Measurements from ENCODE around the gene KRTAP10-8.

The KRTAP10-8 gene

DNA sequence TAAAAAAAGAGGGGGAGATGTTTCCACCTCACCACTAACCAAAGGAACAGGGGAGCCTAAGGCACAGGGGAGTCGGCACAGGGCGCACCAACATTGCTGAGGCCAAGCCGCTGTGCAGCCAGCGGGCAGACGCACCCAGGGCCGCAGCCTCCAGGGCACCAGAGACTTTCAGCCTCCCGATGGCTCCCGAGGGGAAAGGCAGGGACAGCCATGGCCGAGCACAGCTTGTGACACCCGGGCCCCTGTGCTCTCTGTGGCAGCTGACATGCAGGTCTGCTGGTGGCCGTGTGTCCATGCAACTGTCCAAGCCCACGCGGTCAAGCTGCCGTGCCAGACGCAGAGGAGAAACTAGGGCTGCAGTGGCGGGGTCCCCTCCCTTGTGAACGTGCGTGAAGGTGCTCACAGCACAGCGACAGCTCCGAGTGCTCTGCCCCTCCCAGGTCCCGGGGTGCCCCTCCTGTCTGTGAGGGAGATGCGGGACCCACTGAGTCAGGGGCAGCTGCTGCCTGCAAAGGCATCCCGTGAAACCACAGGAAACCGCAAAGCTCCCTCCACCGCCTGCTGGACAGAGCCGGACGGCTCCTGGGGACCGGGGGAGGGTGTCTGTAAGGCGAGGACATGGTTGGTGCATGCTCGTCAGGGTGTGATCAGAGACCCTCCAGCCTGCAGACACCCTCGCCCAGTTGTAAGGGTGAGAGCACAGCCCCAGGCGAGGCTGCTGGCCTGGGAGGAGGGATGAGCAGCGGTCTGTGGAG, 36.9 kb downstream of the KRTAP10-8 start:
- Histone ChIP-seq H4K91ac (ENCODE audit: low read depth, low read length, poor library complexity) (no peak overlapping the region), H3K27ac (replicated peaks; ENCODE audit: low read length) (no peak overlapping the region), H3K23ac (ENCODE audit: low read depth, low read length, poor library complexity) (no peak overlapping the region), H3K9ac (ENCODE audit: low read depth, low read length, poor library complexity) (no peak overlapping the region), H3K4me3 (ENCODE audit: low read length in 2 of 2) (no peak overlapping the region), H4K8ac (ENCODE audit: low read depth, low read length) (peak overlapping the region; percentile 95), H2BK5ac (ENCODE audit: low read length) (no peak overlapping the region), H3K79me1 (ENCODE audit: low read depth, low read length) (no peaks in the 10 kb centered on the region), H3K27me3 (ENCODE audit: control insufficient read depth in 3 of 3, insufficient read depth in 3 of 3, low read depth in 1 of 3, low read length in 3 of 3) (peaks cover 0 to 15% (median 0%) of the 10 kb centered on the region in 3 experiments), H3K4me2 (ENCODE audit: insufficient read depth, low read length, poor library complexity, severe bottlenecking) (no peak overlapping the region), H2AK5ac (ENCODE audit: low read depth, low read length) (peak overlapping the region; percentile 72), H2BK15ac (ENCODE audit: low read length) (no peak overlapping the region), H2BK120ac (ENCODE audit: low read depth, low read length) (no peak overlapping the region), H3K36me3 (replicated peaks in 1 of 2; ENCODE audit: control insufficient read depth in 2 of 2, insufficient read depth in 2 of 2, low read length in 2 of 2) (no peaks in the 10 kb centered on the region), H3K4me1 (ENCODE audit: control insufficient read depth in 2 of 2, insufficient read depth in 1 of 2, low read depth in 1 of 2, low read length in 2 of 2) (peaks cover 0 to 3% of the 10 kb centered on the region in 2 donors), H3K18ac (ENCODE audit: low read length) (peak overlapping the region; percentile 79), H2AFZ (ENCODE audit: low read length) (no peak overlapping the region), H2BK12ac (ENCODE audit: low read length) (no peak overlapping the region), H3K4ac (ENCODE audit: low read length) (no peak overlapping the region), H3K14ac (ENCODE audit: low read length) (no peak overlapping the region), H3K9me3 (replicated peaks in 1 of 2; ENCODE audit: control insufficient read depth in 2 of 2, insufficient read depth in 1 of 2, low read depth in 1 of 2, low read length in 2 of 2) (peaks cover 0 to 4% of the 10 kb centered on the region in 2 donors)
- DNase-seq (ENCODE audit: low spot score): no peak
- WGBS, 2 donors (ENCODE audit: extremely low coverage in 2 of 2, insufficient read length in 2 of 2, insufficient replicate concordance in 1 of 2): no CpG with 5 or more reads among the region's 33 CpGs

DNA sequence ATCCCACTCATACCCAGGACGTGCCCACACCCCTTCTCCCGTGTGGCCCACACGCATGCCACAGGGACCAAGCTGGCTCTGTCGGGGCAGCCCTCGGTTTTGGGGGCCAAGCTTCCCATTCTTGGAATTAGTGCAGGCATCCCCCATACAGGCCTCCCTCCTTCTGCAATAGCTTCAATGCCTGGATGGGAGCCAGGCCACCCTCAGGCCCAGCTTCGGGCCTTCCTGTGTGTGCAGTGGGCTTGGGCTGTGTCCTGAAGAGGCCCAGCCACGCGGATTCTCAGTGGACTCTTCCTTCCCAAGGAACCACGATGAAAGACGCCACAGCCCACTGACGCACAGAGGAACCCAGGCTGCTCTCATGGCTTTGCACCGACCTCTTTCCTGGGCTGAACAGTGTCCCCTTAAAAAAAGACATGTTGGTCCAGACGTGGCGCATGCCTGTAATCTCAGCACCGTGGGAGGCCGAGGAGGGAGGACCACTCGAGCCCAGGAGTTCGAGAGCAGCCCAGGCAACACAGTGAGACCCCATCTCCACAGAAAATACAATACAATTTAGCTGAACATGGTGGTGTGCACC, 37.7 kb downstream of the KRTAP10-8 start:
- DNase-seq (ENCODE audit: low spot score): no peak

DNA sequence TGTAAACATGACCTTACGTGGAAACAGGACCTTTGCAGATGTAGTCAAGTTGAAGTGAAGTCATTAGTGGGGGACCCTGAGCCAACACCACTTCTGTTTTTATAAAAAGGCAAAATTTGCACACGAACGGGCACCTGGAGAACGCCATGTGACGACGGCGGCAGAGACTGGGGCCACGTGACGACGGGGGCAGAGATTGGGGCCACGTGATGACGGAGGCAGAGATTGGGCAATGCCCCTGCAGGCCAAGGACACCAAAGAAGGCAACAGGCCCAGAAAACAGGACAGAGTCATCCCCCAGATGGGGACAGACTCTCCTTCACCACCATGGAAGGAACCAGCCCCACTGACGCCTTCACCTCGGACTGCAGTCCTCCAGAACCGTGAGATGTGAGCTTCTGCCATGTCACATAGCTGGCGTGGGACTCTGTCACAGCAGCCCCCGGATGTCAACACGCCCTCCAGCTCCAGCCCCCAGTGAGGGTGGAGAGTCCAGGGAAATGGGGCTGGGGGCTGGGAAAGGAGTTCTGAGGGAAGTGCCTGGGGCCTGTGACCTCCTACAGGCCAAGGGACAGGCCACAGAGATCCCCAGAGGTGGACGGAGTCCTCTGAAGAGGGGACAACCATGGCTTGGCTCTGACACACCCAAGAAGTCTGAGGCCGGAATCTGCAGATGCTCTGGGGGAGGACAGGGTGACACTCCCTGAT, 38.5 kb downstream of the KRTAP10-8 start:
- WGBS, 2 donors (ENCODE audit: extremely low coverage in 2 of 2, insufficient read length in 2 of 2, insufficient replicate concordance in 1 of 2): no CpG with 5 or more reads among the region's 20 CpGs

More for the DNA sequence above, 37.7 kb downstream of the KRTAP10-8 start:
- Histone ChIP-seq H3K9ac (ENCODE audit: low read depth, low read length, poor library complexity) (peak overlapping the region; percentile 12), H3K4ac (ENCODE audit: low read length) (no peak overlapping the region), H3K27ac (replicated peaks; ENCODE audit: low read length) (no peak overlapping the region), H2BK120ac (ENCODE audit: low read depth, low read length) (no peak overlapping the region), H4K91ac (ENCODE audit: low read depth, low read length, poor library complexity) (no peak overlapping the region), H2BK15ac (ENCODE audit: low read length) (peak overlapping the region; percentile 62), H3K79me1 (ENCODE audit: low read depth, low read length) (no peaks in the 10 kb centered on the region), H3K4me2 (ENCODE audit: insufficient read depth, low read length, poor library complexity, severe bottlenecking) (no peak overlapping the region), H3K18ac (ENCODE audit: low read length) (peak overlapping the region; percentile 19), H3K23ac (ENCODE audit: low read depth, low read length, poor library complexity) (no peak overlapping the region), H4K8ac (ENCODE audit: low read depth, low read length) (no peak overlapping the region), H2BK5ac (ENCODE audit: low read length) (no peak overlapping the region), H2AFZ (ENCODE audit: low read length) (no peak overlapping the region), H2BK12ac (ENCODE audit: low read length) (no peak overlapping the region), H3K4me3 (ENCODE audit: low read length in 2 of 2) (no peak overlapping the region), H3K36me3 (replicated peaks in 1 of 2; ENCODE audit: control insufficient read depth in 2 of 2, insufficient read depth in 2 of 2, low read length in 2 of 2) (no peaks in the 10 kb centered on the region), H2AK5ac (ENCODE audit: low read depth, low read length) (peak overlapping the region; percentile 15), H3K4me1 (ENCODE audit: control insufficient read depth in 2 of 2, insufficient read depth in 1 of 2, low read depth in 1 of 2, low read length in 2 of 2) (peaks cover 0 to 3% of the 10 kb centered on the region in 2 donors), H3K27me3 (ENCODE audit: control insufficient read depth in 3 of 3, insufficient read depth in 3 of 3, low read depth in 1 of 3, low read length in 3 of 3) (peaks cover 0 to 15% (median 0%) of the 10 kb centered on the region in 3 experiments), H3K9me3 (replicated peaks in 1 of 2; ENCODE audit: control insufficient read depth in 2 of 2, insufficient read depth in 1 of 2, low read depth in 1 of 2, low read length in 2 of 2) (peaks cover 0 to 2% of the 10 kb centered on the region in 2 donors), H3K14ac (ENCODE audit: low read length) (no peak overlapping the region)
- WGBS, 2 donors (ENCODE audit: extremely low coverage in 2 of 2, insufficient read length in 2 of 2, insufficient replicate concordance in 1 of 2): no CpG with 5 or more reads among the region's 18 CpGs

More for the DNA sequence above, 38.5 kb downstream of the KRTAP10-8 start:
- Histone ChIP-seq H2BK120ac (ENCODE audit: low read depth, low read length) (no peak overlapping the region), H3K27me3 (ENCODE audit: control insufficient read depth in 3 of 3, insufficient read depth in 3 of 3, low read depth in 1 of 3, low read length in 3 of 3) (peaks cover 0 to 15% (median 0%) of the 10 kb centered on the region in 3 experiments), H3K4me1 (ENCODE audit: control insufficient read depth in 2 of 2, insufficient read depth in 1 of 2, low read depth in 1 of 2, low read length in 2 of 2) (peaks cover 0 to 3% of the 10 kb centered on the region in 2 donors), H3K27ac (replicated peaks; ENCODE audit: low read length) (no peak overlapping the region), H3K4ac (ENCODE audit: low read length) (peak overlapping the region; percentile 76), H3K9ac (ENCODE audit: low read depth, low read length, poor library complexity) (no peak overlapping the region), H3K9me3 (replicated peaks in 1 of 2; ENCODE audit: control insufficient read depth in 2 of 2, insufficient read depth in 1 of 2, low read depth in 1 of 2, low read length in 2 of 2) (peaks cover 0 to 2% of the 10 kb centered on the region in 2 donors), H4K8ac (ENCODE audit: low read depth, low read length) (no peak overlapping the region), H2AK5ac (ENCODE audit: low read depth, low read length) (no peak overlapping the region), H2BK15ac (ENCODE audit: low read length) (peak overlapping the region; percentile 85), H3K4me3 (ENCODE audit: low read length in 2 of 2) (no peak overlapping the region), H3K79me1 (ENCODE audit: low read depth, low read length) (no peaks in the 10 kb centered on the region), H3K36me3 (replicated peaks in 1 of 2; ENCODE audit: control insufficient read depth in 2 of 2, insufficient read depth in 2 of 2, low read length in 2 of 2) (no peaks in the 10 kb centered on the region), H3K18ac (ENCODE audit: low read length) (peak overlapping the region; percentile 23), H4K91ac (ENCODE audit: low read depth, low read length, poor library complexity) (no peak overlapping the region), H3K23ac (ENCODE audit: low read depth, low read length, poor library complexity) (no peak overlapping the region), H3K4me2 (ENCODE audit: insufficient read depth, low read length, poor library complexity, severe bottlenecking) (no peak overlapping the region), H2AFZ (ENCODE audit: low read length) (no peak overlapping the region), H2BK12ac (ENCODE audit: low read length) (no peak overlapping the region), H2BK5ac (ENCODE audit: low read length) (no peak overlapping the region), H3K14ac (ENCODE audit: low read length) (no peak overlapping the region)
- no peak for DNase-seq (ENCODE audit: low spot score)
